Retina (tissue), 1 donor: ENCODE data around the gene TBC1D32.
"Not testable (repeated sequence)": the region's sequence is repeated elsewhere in the genome, so short reads cannot be mapped to it uniquely, and the experiment has no call there.

Experiments used
- DNase-seq: peaks from one replicate; pipeline ENCODE4 v3.0.0-alpha.2; 2016

TBC1D32 gene

DNA sequence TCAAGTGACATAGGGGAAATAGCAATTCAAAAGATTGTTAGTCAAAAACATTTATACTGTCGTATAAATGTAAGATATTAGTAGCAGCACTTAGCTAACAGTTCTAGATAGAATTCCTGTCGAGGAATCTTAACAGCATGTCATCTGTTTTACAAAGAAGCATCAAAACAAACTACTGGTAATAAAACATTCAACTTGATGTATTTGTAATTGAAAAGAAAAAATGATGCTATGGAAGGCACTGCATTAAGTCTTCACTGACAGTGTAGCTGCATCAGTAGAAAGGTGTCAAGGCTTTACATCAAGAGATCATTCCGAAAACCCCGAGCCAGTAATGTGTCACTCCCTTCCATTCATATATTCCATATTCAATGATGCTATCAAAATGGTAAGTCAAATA is 223.5 kb downstream of the TBC1D32 start:
- no peak for DNase-seq

DNA sequence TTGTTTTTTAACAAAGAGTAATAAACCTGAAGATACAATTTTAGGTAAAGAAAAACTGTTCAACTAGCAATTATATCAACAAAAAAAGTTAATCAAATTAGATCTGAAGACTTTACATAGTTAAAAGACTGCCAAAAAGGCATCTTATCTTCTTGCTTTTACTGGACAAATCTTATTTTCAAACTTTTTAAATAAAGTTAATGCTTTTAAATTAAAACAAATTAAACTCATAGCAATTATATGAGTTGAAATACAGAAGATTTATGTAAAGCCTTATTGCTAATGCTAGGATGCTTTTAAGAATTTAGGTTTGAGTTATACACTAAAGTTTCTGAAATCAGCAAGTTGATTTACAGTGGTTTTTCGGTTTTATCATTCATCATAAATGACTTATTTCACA is 227.3 kb downstream of the TBC1D32 start:
- DNase-seq, result no peak

DNA sequence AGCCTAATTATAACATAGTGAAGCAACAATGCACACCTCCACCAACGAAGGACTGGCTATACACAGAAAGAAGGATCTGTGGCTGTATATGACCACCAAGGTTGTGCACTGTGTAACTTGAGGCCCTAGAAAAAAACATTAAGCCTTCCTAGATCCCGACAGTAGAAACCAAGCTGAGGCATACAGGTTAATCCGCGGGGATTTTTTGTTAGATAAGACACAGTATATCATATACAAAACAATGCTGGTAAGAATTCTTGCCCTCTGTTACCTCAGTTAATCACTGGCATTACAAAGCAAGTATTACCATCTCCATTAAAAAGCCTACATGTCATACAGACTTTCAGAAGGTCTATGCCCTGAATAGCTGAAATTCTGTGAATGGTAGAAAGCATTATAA is 228.8 kb downstream of the TBC1D32 start:
- no peak for DNase-seq

DNA sequence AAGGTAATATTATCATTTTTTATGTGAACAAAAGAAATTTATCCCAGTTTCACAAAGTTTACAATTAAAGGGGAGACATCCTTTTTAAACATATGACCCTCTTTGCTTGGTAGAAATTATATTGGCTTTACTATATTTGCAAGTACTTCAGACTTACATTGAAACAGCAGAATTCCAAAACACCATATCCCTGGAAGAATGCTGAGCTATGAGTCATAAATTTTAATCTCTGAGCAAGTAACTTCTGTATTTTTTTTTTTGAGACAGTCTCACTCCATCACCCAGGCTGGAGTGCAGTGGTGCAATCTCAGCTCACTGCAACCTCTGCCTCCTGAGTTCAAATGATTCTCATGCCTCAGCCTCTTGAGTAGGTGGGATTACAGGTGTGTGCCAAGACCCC is 240.4 kb downstream of the TBC1D32 start:
- no peak for DNase-seq

DNA sequence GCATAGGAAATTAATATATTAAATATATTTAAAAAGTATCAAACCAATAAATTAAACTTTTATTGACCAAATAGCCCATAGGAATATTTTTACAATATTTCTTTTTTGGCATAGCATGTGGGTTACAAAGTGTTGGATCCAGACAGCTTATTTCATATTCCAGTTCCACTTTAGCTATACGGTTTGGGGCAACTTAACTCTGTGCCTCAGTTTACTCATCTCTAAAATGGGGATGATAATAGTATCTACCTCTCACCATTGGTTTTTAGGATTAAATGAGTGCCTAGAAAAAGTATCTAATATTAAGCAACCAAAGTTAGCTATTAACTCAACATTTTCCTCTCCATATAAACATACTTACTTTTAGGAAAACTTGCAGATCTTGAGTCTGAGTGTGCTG is 243.8 kb downstream of the TBC1D32 start:
- DNase-seq, result no peak

DNA sequence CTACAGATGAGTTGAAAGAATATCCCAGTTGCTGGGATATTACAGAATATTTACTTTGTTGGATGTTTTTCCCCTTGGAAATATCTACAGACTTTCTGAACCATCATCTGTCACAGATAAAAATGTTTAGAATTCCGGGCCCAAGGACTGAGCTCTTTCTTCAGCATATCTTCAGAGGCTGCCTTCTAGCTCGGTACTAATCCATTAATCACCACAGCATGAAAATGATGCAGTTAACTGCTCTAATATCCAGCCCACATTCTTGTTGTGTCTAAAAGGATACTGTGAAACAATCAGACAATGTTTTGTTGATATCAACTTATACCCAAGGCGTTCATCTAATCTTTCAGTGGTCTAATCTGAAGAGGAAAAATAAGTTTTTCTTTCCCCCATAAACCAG is 247.4 kb downstream of the TBC1D32 start:
- DNase-seq, result no peak

DNA sequence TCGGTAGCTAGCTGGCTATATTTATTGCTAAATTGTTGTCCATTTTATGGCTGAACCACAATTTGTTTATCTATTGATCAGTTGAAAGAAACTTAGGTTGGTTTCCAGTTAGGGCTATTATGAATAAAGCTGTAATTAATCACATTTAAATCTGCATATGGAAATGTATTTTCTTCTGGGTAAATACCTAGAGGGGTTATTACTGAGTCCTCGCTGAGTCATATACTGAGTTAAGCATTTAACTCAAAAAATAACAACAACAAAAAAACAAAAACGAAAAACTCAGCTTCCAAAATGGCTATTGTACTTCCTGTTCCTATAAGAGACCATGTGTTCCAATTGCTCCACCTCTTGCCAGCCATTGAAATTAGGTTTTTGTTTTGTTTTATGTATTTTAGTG is 258.2 kb downstream of the TBC1D32 start:
- no peak for DNase-seq

DNA sequence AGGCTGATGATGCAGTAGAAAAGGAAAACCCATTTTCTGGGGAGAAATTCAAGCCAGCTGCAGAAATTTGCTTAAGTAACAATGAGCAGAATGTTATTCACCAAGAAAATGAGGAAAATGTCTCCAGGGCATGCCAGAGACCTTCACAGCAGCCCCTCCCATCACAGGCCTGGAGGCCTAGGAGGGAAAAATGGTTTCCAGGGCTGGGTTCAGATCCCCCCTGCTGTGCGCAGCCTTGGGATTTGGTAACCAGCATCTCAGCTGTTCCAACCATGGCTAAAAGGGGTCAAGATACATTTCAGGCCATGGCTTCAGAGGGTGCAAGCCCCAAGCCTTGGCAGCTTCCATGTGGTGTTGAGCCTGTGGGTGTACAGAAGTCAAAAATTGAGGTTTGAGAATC is 265.5 kb downstream of the TBC1D32 start:
- not testable (repeated sequence) for DNase-seq

DNA sequence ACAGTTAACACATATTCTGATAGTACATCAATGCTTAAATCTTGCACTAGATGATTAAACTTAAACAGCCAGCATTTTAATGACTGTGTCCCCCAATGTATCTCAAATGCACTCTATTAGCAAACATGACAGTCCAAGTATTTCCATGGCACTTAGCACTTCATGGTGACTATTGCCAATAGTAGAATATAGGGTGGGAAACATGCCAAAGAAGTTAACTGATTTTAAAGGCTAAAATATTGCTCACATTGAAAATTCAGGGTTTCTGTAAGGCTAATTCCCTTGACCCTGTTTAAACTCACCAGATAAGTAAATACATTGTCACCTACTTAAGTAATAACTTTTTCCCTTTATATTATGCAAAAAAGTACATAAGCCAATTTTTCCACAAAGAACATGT is 266.9 kb downstream of the TBC1D32 start:
- DNase-seq, result no peak

DNA sequence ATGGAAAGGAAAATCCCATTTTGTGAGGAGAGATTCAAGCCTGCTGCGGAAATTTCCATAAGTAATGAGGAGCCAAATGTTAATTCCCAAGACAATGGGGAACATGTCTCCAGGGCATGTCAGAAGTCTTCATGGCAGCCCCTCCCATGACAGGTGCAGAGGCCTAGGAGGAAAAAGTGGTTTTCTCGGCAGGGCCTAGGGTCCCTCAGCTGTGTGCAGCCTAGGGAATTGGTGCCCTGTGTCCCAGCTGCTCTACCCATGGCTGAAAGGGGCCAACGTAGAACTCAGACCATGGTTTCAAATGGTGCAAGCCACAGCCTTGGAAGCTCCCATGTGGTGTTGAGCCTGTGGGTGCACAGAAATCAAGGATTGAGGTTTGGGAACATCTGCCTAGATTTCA is 269.9 kb downstream of the TBC1D32 start:
- no peak for DNase-seq

DNA sequence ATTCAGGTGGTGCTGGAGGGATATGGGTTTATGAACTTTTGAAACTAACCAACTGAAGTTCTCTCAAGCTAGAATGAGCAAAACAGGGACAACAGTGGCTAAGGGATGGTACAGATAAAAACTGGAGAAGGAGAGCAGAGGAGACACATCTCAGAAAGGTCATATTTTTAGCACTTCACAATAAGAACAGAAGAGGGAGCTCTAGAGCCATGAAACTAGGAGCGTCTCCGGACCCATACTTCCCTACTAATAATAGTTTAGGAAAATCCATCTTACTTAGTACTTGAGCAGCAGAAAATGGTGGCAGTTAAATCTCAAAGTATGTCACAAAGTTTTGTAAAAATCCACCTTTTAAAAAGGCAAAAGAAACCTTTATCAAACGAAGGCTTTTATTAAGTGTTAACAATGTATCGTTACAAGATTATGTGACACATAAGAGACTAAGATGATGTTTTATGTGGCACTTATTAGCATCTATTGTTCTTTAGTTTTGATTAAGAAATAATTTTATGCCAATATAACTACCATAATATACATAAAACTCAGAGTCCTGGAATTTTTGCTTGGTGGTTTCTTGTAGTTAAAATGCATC is 278.6 kb downstream of the TBC1D32 start:
- peak; percentile 40 for DNase-seq

DNA sequence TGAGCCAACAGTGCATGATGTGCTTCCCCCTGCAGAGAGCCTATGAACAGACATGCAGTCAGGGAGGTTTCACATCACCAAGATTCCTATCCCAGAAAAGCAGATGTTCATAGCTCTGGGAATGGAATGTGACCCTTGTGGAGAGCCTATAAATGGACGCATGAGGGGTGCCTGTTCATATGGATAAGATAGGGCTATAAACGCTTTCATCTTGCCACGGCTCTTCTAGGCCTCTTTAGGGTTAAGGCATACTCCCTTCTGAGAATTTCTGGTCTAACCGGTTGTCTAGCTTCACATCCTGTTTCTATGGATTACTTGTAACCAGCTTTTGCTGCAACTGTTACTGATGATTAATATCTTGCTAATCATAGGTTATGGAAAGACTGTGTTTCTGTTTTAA is 285.7 kb downstream of the TBC1D32 start:
- DNase-seq, result not testable (repeated sequence)

DNA sequence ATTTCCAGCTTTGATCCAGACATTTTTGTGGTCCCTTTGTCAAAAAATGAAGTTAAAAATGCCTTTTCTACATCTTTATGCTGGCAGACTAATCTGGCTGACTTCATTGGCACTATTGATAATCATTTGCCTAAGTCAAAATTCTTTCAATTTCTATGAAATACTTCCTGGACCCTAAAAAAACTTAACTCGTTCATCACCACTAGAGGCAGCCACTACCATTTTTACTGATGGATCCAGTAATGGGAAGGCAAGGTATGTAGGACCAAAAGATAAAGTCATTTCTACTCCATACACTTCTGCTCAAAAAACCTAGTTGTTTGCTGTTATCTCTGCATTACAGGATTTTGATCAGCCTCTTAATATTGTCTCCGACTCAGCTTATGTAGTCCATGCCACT is 289.4 kb downstream of the TBC1D32 start:
- not testable (repeated sequence) for DNase-seq

DNA sequence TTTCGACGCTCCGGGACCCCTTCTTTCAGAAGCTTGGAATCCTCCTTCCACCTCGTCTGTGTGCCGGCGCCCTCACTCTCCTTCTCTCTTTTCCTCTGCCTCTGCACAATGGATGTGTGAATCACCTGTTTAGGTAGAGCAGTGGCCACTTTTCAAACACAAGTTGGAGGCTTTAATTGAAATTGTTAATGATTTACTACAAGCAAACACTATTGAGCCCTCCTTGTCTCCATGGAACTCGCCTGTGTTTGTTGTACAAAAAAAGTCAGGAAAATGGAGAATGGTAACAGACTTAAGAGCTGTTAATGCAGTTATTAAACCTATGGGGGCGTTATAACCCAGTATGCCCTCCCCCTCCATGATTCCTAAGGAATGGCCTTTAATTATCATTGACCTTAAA is 290.6 kb downstream of the TBC1D32 start:
- DNase-seq, result not testable (repeated sequence)

DNA sequence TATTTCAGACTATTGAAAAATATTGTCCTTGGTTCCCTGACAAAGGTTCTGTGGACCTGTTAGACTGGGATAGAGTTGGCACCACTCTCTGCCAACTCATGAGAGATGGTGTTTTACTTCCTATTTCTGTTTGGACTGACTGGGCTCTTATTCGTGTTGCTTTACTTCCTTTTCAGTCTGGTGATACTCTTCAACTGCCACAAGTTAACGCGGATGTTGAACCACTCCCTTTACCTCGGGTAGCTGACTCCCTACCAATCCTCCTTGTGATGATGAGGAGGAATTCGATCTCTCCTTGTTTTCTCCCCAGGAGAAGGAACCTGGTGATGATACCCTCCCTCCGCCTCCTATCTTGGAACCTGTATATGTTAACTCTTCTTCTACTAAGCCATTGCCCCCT is 291.1 kb downstream of the TBC1D32 start:
- DNase-seq, result not testable (repeated sequence)

DNA sequence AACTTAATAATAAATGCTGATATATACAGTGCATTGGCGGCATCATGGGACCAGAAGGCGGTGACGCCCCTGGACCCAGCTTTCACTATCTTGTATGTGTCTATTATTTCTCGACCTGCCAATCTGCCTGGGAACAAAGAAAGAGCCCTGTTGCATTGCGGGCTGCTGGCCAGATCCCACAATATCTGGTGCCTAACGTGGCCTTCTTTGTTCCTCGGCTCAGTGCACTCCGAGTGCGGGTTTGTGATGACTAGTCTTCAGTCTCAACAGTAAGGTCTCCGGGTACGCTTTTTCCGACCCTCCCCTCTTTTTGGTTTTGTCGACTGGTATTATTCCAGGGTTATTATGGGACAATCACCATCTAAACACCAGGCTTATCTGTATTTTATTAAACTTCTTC is 291.5 kb downstream of the TBC1D32 start:
- no peak for DNase-seq

DNA sequence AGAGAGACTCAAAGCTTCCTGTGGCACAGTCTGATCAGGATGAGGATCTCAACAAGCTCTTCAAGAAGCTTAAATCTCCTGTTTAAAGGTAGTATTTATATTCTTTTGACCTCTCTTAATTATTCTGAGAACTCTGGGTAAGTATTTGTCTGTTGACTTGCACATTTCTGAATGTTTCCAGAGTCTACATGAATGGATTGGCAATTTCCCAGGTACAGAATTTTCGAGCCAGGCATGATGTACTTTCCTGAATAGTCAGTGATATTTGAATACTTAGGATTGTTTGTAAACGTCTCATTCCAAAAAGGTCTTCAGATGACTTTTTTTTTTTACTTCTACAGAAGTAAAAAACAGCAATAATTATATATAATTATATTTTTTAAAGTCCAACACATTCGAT is 293.4 kb downstream of the TBC1D32 start:
- no peak for DNase-seq

DNA sequence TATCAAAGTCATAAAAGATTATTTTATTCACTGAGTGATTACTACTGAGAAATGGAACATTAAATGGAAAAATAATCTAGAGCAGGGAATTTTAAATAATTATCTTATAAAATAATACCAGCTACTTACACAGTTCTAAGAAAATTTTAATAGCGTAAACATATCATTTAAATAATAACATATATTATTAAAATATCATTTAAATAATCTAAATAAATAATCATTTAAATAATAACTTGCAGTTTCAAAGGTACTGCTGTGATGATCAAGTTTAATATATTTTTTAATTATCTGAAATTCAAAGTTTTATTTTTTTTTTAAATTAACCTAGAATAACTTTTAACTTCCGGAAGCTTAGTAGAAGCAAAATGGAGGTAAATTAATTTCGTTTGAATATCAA is 301.2 kb downstream of the TBC1D32 start:
- DNase-seq, result no peak

DNA sequence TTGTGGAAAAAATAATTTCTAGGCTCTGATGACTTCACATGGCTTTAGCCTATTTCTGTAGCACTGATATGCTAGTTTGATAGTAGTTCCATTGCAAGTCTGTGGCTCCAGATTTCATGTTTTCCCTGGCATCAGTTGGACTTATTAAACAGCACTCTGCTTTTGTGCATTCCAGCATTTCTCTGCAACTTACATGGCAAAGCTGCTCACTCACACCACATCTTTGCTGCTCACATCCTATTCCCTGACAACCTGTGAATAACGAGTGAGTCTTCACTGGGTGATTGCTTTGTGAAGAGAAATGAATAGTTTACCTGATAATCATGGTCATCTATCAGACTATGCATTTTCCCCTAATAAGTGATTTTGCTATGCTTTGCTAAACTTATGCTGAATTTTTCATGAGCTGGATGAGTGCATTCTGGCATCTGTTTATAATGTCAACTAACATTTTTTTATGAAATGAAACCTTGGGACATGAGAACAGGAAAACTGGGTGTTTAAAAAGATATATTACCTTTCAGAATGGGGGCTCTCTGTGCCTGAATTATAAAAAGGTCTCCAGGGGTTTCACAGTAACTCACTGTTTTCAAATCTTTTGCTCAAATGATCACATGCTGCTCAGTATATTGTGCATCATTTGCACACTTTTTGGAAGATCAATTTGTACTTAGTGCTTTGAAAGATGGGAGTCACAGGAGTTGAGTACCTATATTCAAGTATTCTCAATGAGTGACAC is 301.8 kb downstream of the TBC1D32 start:
- no peak for DNase-seq
